GM19467 (cell line): ENCODE measurements around the gene UBE2I.
A peak's percentile ranks its signal among the peaks of the same experiment; 100 is the strongest.

Experiments
- ATAC-seq: cut with Tn5 transposase; IDR thresholded peaks from one replicate; pipeline ENCODE4 v1.9.1; 2021; ENCODE audit warnings: mild to moderate bottlenecking, moderate library complexity; ENCODE audit not compliant: unreplicated experiment

UBE2I gene

DNA sequence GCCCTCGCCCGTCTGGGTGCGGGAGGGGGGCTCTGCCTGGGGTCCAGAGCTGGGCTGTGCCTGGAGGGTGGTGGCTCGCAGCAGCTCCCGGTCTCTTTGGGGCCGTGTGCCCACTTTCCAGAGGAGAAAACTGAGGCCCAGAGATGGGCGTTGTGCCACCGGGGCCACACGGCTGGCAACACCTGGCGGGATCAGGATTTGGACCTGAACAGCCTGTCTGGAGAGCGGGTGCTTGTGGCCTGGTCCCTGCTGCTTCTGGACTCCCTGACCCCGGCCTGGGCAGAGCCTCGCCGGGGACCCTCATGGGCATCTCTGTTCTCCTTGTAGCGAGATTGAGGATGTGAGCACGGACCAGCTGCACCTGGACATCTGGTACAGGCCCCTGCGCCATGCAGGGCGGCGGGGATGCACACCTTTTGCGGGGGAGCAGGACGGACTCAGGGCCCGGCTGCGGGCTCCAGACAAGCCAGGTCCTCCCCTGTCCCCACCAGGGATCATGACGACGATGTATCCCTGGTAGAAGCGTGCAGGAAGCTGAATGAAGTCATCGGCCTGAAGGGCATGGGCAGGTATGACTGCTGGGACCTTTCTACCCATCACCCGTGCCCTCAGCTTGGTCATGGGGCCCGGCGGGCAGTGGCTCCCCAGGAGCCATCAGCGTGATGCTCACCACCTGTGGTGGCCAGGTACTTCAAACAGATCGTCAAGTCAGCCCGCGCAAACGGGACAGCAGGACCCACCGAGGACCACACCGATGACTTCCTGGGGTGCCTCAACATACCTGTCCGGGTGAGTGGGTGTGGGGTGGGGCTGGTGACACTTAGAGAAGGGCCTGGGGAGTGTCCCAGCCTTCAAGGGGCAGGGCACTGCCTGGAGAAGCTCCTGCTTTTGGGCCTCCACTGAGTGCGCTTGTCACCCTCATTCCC lies 32.3 kb downstream of the UBE2I start:
- no peak for ATAC-seq

DNA sequence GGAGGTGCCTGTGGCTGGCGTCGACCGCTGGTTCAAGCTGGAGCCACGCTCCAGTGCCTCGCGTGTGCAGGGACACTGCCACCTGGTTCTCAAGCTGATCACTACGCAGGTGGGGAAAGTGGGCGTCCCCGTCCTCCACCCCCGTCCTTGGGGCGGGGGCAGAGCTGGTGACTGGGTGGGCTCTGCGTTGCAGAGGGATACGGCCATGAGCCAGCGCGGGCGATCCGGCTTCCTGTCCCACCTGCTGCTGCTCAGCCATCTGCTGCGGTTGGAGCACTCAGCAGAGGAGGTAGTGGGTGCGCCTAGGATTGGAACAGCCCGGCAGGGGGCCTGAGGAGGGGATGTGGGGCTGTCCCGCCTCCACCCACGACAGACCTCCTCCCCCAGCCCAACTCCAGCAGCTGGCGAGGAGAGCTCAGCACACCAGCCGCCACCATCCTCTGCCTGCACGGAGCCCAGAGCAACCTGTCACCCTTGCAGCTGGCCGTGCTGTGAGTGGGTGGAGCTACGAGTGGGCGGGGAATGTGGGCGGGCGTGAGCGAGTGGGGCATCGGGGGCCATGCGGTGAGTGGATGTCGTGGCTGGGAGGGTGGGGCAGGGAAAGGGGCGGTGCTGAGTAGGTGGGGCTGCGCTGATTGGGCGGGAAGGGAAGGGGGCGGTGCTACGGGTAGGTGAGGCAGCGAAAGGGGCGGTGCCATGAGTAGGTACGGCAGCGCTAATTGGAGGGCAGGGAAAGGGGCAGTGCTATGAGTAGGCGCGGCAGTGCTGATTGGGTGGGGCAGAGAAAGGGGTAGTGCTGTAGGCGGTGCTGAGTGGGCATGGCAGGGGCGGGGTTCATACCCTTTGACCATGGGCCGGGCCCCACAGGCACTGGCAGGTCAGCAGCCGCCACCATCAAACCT lies 33.3 kb downstream of the UBE2I start:
- peak; percentile 80 for ATAC-seq

- no peak for ATAC-seq
Measured at GRCh38 chr16:1343428-1344242, 34.2 kb downstream of the UBE2I start.

DNA sequence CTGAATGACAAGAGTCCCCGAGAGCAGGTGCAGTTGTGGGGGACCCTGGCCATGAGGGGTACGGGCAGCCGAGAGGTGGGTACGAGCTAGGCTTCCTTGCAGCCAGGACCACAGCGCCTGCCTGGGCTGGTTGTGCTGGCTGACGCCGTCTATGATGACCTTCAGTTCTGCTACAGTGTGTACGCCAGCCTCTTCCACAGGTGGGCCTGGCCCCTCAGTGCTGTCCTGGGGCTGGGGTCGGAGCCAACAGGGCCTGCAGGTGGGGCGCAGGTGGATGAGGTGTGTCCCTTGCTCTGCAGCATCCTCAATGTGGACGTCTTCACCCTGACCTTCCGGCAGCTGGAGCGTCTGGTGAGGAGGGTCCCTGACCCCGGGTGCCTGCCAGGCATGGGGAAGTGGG lies 35.1 kb downstream of the UBE2I start:
- ATAC-seq, result no peak

- ATAC-seq, result no peak
Measured at GRCh38 chr16:1345087-1345486, 35.7 kb downstream of the UBE2I start.

DNA sequence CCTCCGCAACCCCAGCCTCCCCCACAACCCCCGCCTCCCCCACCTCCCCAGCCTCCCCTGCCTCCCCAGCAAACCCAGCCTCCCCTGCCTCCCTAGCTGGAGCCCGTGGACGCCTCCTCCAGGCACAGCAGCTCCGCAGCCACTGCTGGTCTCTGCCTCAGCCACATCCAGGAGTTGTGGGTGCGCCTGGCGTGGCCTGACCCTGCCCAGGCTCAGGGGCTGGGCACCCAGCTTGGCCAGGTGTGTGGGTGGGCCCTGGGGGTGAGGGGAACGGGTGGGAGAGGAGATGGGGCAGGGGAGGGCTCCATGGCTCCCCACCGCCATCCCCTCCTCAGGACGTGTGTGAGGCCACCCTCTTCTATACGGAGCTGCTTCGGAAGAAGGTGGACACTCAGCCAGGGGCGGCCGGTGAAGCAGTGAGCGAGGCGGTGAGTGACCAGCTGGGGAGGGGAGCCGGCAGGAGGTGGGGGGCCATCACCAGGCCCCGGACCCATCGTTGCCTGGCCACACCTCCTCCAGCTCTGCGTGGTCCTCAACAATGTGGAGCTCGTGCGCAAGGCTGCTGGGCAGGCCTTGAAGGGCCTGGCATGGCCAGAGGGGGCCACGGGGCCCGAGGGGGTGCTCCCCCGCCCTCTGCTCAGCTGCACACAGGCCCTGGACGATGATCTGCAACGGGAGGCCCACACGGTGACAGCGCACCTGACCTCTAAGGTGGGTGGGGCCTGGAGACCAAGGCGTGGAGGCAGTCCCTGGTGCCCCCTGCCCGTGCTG lies 36.4 kb downstream of the UBE2I start:
- no peak for ATAC-seq

- ATAC-seq, result no peak
Measured at GRCh38 chr16:1346422-1347285, 37.2 kb downstream of the UBE2I start.

DNA sequence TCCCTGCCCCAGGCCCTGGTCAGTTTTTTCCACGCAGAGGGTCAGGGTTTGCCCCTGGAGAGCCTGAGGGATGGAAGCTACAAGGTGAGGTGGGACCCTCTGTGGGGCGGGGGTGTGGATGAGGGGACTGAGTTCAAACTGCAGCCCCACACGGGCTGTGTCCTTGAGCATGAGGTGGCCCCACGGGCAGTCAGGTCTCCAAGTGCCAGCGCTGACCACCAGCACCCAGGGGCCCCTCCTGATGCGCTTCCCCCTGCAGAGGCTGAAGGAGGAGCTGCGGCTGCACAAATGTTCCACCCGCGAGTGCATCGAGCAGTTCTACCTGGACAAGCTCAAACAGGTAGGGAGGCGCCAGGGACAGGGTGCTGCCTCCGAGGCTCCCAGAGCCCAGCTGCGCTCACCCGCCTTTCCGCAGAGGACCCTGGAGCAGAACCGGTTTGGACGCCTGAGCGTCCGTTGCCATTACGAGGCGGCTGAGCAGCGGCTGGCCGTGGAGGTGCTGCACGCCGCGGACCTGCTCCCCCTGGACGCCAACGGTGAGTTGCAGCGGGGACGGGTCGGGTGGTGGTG lies 37.9 kb downstream of the UBE2I start:
- no peak for ATAC-seq

DNA sequence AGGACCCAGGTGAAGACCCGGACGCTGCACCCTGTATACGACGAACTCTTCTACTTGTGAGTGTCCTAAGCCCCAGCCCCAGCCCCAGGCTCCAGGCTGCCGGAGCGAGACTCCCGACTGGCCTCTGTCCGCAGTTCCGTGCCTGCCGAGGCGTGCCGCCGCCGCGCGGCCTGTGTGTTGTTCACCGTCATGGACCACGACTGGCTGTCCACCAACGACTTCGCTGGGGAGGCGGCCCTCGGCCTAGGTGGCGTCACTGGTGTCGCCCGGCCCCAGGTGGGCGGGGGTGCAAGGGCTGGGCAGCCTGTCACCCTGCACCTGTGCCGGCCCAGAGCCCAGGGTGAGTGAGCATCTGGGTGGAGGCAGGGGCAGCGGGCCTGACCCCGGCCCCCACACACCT lies 38.5 kb downstream of the UBE2I start:
- ATAC-seq, result no peak

DNA sequence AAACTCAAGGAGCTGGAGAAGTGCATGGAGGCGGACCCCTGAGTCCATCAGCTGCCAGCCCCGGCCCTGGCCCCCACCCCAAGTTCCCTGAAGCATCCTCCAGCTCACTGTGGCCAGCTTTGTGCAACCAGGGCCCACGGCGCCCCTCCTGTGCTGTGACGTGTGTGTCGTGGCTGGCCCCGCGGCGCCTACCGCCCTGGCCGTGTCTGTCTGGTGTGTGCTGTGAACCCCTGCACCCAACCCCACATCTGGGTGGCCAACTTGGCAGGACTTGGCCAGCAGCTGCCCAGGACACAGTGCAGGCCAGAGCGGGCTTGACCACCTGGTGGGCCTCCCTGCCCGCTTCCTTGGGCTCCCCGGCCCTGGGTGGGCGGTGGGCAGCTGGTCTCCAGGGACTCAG lies 39.0 kb downstream of the UBE2I start:
- no peak for ATAC-seq

- no peak for ATAC-seq
Measured at GRCh38 chr16:1348926-1349325, 39.5 kb downstream of the UBE2I start.

DNA sequence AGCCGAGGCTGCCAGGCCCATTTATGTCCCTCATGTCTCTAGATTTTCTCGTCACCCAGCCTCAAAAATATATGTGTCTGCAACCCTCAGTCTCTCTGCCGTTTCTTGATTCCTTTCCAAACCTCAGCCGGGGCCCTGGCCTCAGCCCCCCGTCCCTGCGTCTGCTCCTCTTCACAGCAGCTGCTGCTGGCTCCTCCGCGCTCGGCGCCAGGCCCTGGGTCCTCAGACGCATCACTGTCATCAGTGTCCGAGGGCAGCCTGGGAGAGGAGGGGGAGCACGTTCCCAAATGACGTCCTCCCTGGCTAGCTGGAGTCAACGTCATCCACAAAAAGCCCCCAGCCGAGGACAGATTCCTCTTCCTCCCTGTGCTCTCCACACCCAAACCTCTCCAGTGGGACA lies 39.9 kb downstream of the UBE2I start:
- no peak for ATAC-seq

GRCh38 chr16:1349951-1350350 lies 40.5 kb downstream of the UBE2I start:
- no peak for ATAC-seq

DNA sequence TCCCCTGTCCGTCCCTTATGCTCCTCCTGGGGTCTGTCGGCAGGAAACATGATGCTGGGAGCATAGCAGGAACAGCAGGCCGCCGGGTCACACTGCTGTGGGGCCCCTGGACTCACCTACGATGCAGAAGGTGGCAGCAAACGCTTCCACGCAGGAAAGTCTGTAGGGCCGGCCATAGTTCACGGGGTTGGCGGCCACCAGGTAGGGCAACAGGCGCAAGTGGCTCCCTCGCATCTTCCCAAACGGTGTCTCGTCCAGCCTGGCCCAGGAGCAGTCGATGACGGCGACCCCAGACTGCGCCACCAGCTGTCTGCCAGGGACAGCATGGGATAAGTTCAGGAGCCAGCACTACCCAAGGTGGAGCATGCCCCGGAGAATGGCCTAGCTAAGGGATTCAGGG lies 41.3 kb downstream of the UBE2I start:
- no peak for ATAC-seq

GRCh38 chr16:1351215-1351581 lies 41.8 kb downstream of the UBE2I start:
- ATAC-seq, result peak; percentile 5

GRCh38 chr16:1351582-1352362 lies 42.3 kb downstream of the UBE2I start, which contains the start of the genes GNPTG and TSR3:
TSS of gene GNPTG (plus strand) at chr16:1351931. CDS start at chr16:1351966, 35 bp downstream.
TSS of gene TSR3 (minus strand) at chr16:1351878. CDS start at chr16:1351804, 74 bp downstream.
- peak; percentile 67 for ATAC-seq

- ATAC-seq, result no peak
Measured at GRCh38 chr16:1354815-1355540, 45.5 kb downstream of the UBE2I start.
